Measurements from ENCODE around the gene LRRTM4.

The LRRTM4 gene

GRCh38 chr2:77005522-77005921, 516.7 kb downstream of the LRRTM4 start:
- no peak for DNase-seq (ENCODE audit: low read depth in 1 of 2, low spot score in 1 of 2)

GRCh38 chr2:77001895-77002294, 520.3 kb downstream of the LRRTM4 start:
- DNase-seq (ENCODE audit: low read depth in 1 of 2, low spot score in 1 of 2) = no peak

GRCh38 chr2:76998704-76999103, 523.5 kb downstream of the LRRTM4 start:
- no peak for DNase-seq (ENCODE audit: low read depth in 1 of 2, low spot score in 1 of 2)

- no peak for DNase-seq (ENCODE audit: low read depth in 1 of 2, low spot score in 1 of 2)
Observed at GRCh38 chr2:76998152-76998551, 524.0 kb downstream of the LRRTM4 start.

GRCh38 chr2:76997296-76997695, 524.9 kb downstream of the LRRTM4 start:
- DNase-seq (ENCODE audit: low read depth in 1 of 2, low spot score in 1 of 2) = no peak

GRCh38 chr2:76985387-76986136, 536.6 kb downstream of the LRRTM4 start:
- no peak for DNase-seq (ENCODE audit: low read depth in 1 of 2, low spot score in 1 of 2)

GRCh38 chr2:76984359-76984758, 537.8 kb downstream of the LRRTM4 start:
- no peak for DNase-seq (ENCODE audit: low read depth in 1 of 2, low spot score in 1 of 2)

GRCh38 chr2:76980067-76980787, 541.9 kb downstream of the LRRTM4 start:
- no peak for DNase-seq (ENCODE audit: low read depth in 1 of 2, low spot score in 1 of 2)

- no peak for DNase-seq (ENCODE audit: low read depth in 1 of 2, low spot score in 1 of 2)
Observed at GRCh38 chr2:76977846-76978727, 544.1 kb downstream of the LRRTM4 start.

GRCh38 chr2:76975752-76976151, 546.4 kb downstream of the LRRTM4 start:
- no peak for DNase-seq (ENCODE audit: low read depth in 1 of 2, low spot score in 1 of 2)

GRCh38 chr2:76973610-76974009, 548.6 kb downstream of the LRRTM4 start:
- DNase-seq (ENCODE audit: low read depth in 1 of 2, low spot score in 1 of 2) = no peak

GRCh38 chr2:76965772-76966171, 556.4 kb downstream of the LRRTM4 start:
- no peak for DNase-seq (ENCODE audit: low read depth in 1 of 2, low spot score in 1 of 2)

GRCh38 chr2:76958749-76959148, 563.4 kb downstream of the LRRTM4 start:
- DNase-seq (ENCODE audit: low read depth in 1 of 2, low spot score in 1 of 2) = no peak

- DNase-seq (ENCODE audit: low read depth in 1 of 2, low spot score in 1 of 2) = no peak
Observed at GRCh38 chr2:76953733-76954347, 568.3 kb downstream of the LRRTM4 start.

GRCh38 chr2:76946631-76947145, 575.5 kb downstream of the LRRTM4 start:
- DNase-seq (ENCODE audit: low read depth in 1 of 2, low spot score in 1 of 2) = no peak

GRCh38 chr2:76940559-76940958, 581.6 kb downstream of the LRRTM4 start:
- DNase-seq (ENCODE audit: low read depth in 1 of 2, low spot score in 1 of 2) = no peak

GRCh38 chr2:76938153-76938552, 584.0 kb downstream of the LRRTM4 start:
- no peak for DNase-seq (ENCODE audit: low read depth in 1 of 2, low spot score in 1 of 2)

- DNase-seq (ENCODE audit: low read depth in 1 of 2, low spot score in 1 of 2) = no peak
Observed at GRCh38 chr2:76932550-76932949, 589.6 kb downstream of the LRRTM4 start.

- DNase-seq (ENCODE audit: low read depth in 1 of 2, low spot score in 1 of 2) = no peak
Observed at GRCh38 chr2:76930056-76930744, 592.0 kb downstream of the LRRTM4 start.

GRCh38 chr2:76928026-76928425, 594.1 kb downstream of the LRRTM4 start:
- DNase-seq (ENCODE audit: low read depth in 1 of 2, low spot score in 1 of 2) = no peak
